IPS DF 4.7 (cell line): ENCODE measurements around the gene HGF.
"Not testable (repeated sequence)": the region's sequence is repeated elsewhere in the genome, so short reads cannot be mapped to it uniquely, and the experiment has no call there.

ENCODE experiments used
- DNase-seq: peaks from one replicate; pipeline ENCODE4 v3.0.0-alpha.2; 2013; ENCODE audit warnings: low spot score; ENCODE audit errors: extremely low read depth

Gene HGF

GRCh38 chr7:81722250-81722649 lies 47.6 kb downstream of the HGF start:
- DNase-seq: not testable (repeated sequence)

- no peak for DNase-seq
These were observed 48.4 kb downstream of the HGF start for GRCh38 chr7:81721437-81721836.

DNA sequence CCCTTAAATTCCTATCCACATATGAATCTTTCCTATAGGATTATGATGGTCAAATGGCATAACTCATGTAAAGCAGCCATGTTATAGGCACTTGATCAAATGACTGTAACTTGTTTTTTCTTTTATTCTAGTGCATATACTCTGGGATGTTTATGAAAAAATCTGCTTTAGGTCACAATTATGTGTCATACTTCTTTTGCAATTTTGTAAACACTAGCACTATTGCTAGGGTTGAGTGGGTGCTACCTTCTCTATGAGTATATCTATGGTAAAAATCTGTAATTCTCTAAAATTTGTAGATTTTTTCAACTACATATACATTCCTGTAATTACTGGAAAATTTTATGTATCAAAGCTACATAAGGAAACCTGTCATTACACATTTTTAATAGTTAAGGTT lies 50.0 kb downstream of the HGF start:
- DNase-seq: no peak

GRCh38 chr7:81715984-81716588 lies 53.8 kb downstream of the HGF start:
- no peak for DNase-seq

DNA sequence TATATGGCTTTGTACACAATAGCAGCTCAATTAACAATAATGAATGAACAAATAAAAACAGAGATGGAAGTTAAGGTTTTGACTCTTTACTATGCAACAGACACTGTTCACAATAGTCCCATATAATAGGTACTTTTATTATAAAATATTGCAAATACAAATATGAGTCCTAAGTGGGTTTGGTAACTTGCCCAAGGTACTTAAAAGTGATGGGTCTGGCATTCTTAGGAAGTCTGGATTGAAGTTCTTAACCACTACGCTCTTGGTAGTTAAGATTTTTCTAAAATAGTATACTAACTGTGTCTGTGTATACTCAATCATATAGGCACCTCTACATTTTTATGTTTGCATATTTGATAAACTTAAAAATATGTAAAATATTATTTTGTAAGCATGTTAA lies 55.5 kb downstream of the HGF start:
- no peak for DNase-seq

- DNase-seq: no peak
These were observed 59.1 kb downstream of the HGF start for GRCh38 chr7:81710751-81711150.

GRCh38 chr7:81709836-81710235 lies 60.0 kb downstream of the HGF start:
- DNase-seq: no peak

DNA sequence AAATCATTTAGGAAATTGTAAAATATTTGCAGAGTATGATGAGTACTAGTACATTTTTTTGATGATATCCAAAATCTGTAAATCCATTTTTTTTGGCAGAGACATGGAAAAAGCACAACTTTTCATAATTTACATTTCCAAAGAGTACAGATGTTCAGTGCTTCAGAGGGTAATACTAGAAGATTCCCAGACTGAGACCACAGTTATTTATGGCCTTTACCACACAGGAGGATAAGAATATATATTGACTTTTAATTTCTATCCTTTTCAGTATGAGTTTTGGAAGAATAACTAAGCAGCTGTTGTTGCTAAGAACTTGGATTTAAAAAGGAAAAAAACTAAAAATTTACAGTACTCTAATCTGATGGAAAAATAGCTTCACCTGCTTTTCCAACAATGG lies 61.9 kb downstream of the HGF start:
- no peak for DNase-seq

DNA sequence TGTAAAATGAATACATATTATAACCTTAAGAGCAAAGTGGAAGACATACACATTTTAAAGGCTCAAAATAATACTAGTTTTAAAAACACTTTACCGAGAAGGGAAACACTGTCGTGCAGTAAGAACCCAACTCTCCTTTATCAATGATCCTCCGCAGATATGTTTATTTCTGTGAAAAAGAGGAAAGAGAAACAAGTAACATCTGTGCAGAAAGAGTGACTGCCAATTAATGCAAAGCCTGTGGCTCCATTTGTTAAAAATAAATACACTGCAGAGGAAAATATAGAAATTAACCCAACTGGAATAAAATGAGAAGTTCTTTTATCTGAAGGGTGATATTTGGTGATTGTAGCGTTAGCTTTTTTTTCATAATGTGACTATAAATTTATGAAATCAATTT lies 62.7 kb downstream of the HGF start:
- no peak for DNase-seq

DNA sequence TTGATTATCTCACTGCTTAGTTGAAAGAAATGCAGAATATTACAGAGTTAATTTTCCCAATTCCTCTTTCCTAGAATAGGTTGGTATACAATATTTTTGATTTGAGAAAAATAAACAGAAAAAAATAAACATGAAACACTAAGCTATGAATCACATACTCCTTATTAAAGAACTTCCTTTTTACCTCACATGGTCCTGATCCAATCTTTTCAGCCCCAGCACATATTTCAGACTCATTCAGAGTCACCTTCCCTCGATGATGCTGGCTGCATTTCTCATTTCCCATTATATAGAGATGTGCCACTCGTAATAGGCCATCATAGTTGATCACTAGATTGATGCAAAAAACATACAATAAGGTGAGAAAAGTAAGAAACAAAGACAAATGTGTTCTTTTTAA lies 64.6 kb downstream of the HGF start:
- no peak for DNase-seq

DNA sequence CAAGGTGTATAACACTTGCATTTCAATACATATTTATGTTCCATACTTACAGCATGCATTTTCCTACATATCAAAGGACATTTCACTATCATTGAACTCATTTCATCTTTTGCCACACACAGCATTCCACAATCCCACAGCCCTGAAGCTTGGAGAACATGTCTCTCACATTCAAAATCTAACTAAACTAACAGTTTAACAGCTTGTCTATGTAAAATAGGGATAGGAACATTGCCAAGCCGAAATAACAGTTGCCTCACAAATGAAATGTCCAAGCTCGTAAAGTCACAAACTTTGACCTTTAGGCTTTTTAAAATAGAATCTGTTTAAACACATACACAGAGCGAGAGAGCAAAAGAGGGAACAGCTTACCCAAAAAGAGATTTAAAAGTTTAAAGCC lies 65.3 kb downstream of the HGF start:
- DNase-seq: no peak

- DNase-seq: no peak
These were observed 70.9 kb downstream of the HGF start for GRCh38 chr7:81698965-81699364.

- DNase-seq: no peak
These were observed 75.1 kb downstream of the HGF start for GRCh38 chr7:81694711-81695110.

DNA sequence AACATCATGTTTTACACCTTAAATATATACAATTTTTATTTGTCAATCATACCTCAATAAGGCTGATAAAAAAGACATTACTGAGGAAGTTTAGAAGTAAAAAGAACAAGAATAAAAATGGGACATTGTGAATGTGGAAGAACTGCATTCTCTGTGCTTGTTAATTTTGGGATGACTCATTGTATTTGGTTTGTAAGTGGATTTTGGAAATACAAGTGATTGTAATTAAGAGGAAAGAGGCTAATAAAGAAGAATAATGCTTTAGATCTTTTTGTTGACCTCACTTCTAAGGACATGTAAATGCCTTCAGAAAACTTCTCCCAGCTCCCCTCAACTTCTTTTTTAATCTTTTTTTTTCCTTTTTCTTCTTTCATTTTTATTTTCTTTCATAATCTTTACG lies 76.0 kb downstream of the HGF start:
- no peak for DNase-seq

DNA sequence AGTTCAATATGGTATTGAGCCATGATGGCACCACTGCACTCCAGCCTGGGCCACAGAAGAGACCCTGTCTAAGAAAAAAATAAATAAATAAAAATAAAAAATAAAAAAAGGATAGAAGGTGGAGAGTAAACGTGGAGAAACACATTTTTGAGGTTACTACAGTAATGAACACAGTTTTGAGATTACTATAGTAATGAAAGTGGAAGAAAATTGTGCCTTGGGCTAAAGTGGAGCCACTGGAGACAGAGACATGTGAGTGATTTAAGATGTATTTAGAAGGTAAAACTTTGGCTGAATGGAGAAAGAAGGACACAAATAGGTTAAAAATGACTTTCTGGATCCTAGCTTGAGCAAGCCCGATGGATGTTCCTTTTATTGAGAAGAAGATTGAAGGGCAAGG lies 76.8 kb downstream of the HGF start:
- no peak for DNase-seq

GRCh38 chr7:81692146-81692905 lies 77.5 kb downstream of the HGF start:
- no peak for DNase-seq

DNA sequence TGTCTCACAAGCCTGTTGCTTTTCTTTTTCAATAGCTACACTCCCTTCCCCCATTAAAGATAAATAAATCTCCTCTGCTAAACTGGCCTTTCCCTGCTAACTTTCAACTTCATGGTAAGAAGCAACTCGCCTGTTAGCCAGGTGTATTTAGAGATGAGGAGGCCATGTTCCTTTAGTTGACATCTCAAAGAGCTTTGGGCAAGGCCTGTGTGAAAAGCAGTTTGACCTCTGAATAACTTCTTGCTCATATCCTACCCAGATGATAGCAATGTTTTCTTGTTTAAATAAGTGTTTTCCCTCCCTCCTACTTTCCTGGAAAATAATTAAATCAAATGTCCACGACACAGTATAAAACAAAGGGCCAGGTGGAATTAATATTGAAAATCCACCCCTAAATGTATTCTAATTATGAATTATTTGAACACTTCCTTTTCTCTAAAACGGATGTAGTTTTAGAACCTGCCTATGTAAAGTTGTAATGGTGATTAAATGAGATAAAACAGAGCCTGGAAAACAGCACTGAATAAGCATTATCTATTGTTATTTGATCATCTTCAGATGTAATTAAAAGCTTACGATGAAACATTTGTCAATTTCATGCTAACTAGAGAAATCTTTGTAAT lies 78.5 kb downstream of the HGF start:
- DNase-seq: no peak

- no peak for DNase-seq
These were observed 79.2 kb downstream of the HGF start for GRCh38 chr7:81690688-81691087.

DNA sequence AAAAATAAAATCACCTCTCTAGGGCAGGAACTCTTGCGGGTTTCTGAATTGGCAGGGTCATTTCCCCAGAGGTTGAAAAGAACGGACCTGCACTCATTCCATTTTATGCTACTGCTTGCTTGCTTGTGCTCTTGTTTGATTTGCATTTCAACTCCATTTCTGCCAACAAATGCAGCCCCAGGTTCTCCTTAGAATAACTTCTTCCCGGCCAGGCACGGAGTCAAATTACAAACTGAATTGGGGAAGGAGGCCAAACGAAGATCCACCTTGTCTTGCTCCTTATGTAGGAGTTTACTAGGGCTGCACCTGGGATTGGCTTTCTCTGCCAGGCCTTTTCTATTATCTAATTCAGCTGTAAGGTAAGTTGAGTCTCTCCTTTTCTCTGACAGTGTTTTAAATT lies 79.6 kb downstream of the HGF start:
- DNase-seq: no peak

DNA sequence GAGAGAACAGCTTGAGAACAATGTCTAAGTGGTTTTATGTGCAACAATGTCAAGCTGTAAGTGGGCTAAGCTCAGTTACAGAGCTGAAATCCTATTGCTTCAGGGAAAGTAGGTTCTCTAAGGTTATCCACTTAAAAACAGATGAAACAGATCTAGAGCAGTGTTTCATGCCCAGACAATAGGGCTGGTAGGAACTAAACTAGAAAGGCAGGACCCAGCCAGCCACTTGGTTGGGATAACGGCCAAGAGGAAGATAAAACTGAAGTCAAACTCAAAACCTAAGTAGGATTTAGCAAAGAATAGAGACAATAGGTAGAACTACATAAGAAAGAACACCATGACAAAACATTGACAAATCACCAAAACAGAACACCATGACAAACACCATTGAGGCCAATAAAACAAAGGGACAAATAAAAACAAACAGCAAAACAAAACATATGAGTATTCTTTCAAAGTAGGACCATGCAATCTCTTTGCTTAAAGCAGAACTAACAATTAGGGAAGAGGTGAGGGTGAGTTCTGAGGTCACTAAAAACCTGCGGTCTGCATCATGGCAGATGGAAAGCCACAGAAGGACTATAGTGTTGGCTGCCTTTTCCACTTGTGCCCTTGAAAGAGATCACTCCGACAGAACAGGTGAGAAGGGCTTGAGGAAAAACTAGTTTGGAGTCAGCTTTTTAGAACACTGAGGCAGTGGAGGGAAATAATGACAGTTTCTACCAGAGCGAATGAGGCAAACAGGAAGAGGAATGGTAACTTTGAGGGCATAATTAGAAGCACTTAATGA lies 81.0 kb downstream of the HGF start:
- DNase-seq: no peak

DNA sequence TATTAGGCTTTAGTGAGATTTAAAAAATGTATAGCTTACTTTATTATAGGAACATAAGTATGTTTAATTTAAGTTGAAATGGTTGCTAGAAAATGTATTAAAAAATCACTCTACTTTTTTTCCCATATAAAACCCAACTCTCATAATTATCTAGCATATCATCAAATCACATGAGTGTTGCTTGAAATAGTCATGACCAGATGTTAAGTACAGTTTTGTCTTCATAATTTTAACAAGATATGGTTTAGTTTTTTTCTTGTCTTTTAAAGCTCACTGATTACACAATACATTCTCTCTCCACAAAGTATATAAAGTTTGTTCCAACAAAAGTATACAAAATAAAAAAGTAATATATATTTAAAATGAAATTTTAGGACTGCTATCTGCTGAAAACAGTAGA lies 82.8 kb downstream of the HGF start:
- DNase-seq: no peak

DNA sequence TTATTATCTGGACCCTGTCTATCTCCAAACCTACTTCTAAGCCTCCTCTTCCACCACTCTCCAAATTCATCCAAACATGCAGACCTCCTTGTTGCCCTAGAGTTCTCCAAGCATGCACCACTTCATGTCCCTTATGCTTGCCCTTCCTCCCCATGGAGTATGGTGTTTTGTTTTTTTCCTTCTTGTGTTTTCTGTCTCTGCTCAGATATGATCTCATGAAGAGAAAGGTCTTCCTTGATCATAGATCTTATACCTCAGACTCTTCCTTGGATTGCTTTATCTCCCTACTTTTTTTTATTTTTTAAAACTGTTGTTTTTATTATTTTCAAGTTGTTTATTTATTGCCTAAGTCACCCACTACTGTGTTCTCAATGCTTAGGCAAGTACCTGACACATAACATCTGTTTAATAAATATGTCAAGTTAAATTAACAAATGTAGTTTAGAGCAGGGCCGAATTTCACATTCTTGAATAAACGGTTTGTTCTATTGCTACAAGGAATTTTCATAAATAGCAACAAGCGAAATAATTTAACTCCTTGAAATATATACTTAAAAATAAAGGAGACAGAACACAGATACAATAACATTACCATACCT lies 84.5 kb downstream of the HGF start:
- DNase-seq: no peak
